Occipital lobe (tissue), 2 donors: ENCODE data around the gene UBE3B. TPM values are rescaled to one million over a fixed set of nuclear protein-coding genes. Genes with fewer than 3 reads are reported as not detected.
A peak's percentile ranks its signal among the peaks of the same experiment; 100 is the strongest.

Experiments used
- DNase-seq: peaks from one replicate; lab custom pipeline; 2025; lab: John Stamatoyannopoulos, UW
- total RNA-seq: library from RNA; depleted of rRNA; stranded (reverse); fragments of >200 nt; gene quantifications from one replicate; pipeline ENCODE4 v1.2.3, GENCODE V29; 2014

Gene UBE3B
- total RNA-seq, 1 donor from 2014 or later, result 24.3 TPM

DNA sequence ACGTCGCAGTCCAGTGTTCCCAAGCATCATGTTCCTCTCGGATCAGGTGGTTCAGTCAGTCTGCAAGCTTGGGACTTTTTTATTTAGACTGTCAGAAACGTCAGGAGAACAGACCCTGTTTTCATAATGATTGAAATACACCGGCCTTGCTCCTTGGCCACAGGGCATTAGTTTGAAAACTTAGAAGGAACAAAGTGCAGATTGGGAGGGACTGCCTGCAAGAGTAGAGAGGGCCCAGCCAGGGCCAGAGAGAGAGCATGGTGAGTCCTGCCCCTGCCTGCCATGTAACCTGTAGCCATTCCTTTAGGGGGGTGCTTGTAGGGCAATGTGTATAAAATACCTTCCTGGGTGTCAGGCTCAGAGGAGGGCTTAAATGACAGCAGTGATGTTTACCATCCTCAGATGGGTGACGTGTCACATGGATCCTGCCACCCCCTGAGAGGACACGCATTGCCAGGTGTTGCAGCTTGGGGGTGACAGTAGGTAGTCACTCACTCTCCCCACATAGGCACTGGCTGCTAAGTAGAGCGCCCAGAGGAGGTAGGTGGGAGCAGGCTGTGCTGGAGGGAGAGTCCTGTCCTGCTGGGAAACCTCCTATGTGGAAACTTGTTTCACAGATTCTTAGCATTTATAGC, 50.2 kb downstream of the UBE3B start:
- DNase-seq, result no peak

DNA sequence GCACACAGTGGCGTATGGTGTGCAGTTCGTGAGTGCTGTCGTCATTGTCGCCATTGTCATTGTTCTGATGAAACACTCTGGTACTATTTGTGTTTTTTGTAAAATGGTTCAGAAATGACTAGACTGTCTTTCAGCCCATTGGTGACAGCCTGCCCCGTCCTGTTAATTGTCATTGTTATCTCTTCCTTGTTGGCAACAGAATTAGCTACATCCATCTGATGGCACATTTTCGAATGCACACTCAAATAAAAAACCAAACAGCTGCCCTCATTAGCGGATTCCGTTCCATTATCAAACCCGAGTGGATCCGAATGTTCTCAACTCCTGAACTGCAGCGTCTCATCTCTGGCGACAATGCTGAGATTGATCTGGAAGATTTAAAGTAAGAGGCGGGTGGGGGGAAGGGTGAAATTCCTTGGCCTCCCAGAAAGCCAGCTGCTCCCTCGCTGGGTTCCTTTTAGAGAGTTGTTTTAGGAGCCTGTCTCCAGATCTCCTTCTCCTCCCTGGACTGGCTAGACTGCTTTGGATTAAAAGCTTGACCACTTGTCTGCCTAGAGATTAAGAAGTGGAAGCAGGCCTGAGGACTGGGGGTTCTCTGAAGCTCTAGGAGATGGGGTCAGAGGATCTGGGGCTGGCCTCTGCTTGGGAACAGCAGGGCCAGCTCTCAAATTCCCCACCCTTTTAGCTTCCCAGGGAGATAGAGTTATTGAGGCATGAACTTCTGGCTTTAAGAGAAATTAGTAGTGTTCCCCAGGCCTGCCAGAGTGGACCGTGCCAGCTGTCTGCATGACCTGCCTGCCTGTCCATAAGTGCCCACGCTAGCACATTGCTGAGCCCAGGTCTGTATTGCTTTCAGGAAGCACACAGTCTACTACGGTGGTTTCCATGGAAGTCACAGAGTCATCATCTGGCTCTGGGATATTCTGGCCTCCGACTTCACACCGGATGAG, 52.5 kb downstream of the UBE3B start:
- no peak for DNase-seq

DNA sequence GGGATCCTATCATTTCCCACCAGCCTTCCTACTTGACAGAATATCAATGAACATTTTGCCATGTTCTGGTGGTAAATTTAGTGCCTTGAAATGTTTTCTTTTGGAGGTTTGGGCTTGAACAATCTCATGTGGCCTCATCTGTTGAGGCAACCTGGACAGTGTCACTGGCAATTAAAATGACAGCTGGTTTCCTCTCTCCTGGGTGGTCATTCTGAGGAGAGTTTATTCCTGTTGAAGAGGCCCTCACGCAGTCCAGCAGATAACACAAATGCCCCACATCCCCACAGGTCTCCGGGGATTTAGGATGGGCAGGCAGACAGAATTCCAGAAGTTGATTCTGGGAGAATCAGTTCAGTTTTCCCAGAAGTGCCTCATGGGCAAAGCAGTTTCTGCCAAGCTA, 54.0 kb downstream of the UBE3B start:
- DNase-seq, result no peak

DNA sequence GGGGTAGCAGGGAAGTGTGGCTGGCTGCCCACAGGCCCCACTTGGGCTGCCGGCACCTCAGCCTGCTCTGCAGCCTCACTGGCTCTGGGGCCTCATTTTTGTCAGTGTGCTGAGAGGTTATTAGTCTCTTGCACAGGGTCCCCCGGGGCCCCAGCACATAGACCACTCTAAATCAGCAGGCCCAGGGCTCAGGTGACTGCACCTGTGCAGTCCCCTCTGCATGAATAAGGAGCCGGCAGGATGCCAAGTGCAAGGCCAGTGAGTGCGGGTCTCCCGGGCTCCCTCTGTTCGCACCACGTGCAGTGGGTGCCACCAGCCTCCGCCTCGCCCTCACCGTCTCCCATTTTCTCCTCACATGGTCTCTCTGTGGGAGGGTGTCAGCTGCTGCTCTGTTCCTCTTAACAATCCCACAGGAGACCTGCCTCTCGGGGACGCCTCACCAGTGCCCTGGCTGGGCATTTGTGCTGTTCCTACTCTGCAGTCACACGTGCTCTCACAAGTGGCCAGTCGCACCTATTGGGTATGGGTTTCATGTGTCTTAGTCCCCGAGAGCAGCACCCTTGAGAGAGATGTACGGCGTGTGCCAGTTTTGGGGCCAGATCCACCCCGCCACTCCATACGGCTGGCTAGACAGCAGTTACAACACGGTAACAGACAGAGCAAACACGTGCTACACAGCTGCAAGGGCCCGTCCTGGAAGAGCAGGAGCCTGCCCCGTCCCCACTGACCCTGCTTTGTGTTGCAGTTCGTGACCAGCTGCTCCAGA, 55.5 kb downstream of the UBE3B start:
- DNase-seq, result no peak

DNA sequence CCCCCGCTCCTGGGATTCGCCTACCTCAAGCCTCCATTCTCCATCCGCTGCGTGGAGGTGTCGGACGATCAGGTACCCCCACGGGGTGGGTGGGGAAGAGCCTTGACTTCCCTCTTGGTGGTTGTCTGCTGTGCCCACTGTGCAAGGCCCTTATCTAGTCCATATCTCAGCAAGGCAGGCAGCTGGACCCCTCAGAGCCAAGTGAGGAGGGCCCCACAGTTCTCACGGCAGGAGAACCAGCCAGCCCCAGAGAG, 56.0 kb downstream of the UBE3B start:
- DNase-seq, result no peak

DNA sequence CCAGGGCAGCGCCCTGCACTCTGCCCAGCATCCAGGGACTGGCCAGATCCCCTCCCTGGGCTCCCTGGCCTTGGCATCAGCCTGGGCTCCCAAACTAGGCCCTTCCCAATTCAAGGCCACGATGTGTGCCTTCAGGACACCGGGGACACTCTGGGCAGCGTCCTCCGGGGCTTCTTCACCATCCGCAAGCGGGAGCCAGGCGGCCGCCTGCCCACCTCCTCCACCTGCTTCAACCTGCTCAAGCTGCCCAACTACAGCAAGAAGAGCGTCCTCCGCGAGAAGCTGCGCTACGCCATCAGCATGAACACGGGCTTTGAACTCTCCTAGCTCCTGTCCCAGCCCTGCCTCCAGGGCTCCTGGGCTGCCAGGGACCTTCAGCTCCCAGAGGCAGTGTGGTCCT, 57.0 kb downstream of the UBE3B start:
- DNase-seq, result no peak

DNA sequence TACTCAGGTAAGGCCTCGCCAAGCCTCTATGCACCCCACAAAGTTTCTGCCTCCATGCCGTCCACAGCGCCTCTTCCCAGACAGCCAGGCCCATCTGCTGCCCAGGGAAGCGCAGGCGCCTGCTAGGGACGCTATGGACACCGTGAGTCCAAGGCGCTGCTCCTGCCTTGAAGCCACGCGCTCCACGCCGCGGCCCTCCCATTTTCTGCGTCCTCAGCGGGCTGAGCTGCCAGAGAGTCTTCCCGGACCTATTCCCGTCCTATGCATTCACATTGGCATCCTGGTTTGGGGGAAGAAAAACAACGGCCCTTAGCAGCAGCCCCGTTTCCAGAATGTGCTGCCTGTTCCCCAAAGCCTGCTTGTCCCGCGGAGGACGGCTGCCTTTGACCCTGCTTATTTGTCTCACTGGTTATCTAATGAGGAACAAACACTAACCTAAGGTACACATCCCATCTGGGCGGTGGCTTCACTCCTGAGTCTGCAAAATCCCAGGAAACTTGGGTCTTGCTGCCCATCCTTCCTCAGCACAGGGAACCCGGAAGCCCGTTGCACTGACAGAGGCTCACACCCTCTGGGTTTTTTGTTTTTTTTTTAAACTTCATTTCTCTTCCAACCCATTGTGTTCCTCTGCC, 57.9 kb downstream of the UBE3B start:
- no peak for DNase-seq

DNA sequence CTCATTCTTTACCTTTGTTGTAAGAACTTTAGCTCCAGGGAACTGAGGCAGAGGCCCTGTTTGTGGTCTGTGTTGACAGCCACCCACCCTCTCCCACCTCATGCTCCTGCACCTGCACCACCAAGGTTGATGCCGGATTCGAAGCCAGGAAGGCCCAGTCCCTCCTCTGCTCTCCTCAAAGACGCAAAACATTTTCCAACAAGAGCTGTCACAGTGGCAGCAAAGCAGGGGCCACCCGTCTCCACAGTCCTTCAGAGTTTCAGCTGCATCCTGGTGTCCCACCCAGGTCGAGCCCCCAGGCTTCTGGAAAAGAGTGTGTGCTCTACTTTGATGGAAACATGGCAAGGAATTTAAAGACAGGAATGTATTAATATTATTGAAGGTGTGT, 58.4 kb downstream of the UBE3B start:
- no peak for DNase-seq

DNA sequence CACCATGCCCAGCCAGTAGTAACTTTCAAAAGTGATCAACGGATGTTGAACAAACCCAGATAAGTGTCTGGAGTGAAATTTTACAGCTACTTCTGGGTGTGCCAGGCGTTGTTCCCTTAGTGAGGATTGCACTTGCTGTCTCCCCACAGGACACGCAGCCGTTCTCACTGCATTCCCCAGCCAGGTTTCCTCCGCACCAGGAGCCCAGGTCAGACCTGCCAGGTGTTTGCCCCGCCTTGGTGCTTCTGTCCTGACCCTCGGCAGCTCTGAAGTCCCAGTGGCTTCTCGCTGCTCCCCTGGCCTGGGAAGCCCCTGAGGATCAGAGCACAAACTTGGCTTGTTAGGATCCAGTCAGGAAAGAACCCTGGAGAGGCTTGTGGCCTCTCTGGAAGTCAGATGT, 59.7 kb downstream of the UBE3B start:
- DNase-seq, result no peak

DNA sequence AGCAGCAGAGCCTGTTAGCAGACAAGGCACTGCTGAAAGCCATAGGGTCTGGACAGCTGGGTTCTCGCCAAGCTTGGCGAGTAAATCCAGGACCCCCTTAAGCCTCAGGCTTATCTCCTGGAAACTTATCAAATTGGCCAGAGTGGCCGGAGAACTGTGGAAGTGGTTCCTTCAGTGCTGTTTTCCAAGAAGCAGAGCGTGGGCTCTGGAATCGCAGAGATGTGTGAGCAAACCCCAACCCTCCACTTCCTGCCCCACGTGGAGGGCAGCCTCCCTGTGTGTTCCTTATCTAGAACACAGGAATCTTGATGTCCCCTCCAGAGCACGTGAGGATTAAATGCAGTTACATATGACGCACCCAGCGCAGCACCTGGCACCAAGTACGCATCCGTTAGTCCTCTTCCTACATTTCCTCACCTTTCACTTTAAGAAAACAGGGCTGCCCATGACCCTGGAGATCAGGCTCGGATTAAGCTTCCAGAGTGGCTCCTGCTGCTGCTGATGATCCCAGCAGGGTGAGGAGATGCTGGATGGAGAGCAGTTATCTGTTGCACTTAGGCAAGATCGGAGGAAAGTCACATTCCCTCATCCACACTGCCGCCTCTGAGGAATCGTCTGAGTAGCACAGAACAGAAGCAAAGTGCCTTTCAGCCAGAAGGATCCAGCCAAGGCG, 60.9 kb downstream of the UBE3B start:
- no peak for DNase-seq

DNA sequence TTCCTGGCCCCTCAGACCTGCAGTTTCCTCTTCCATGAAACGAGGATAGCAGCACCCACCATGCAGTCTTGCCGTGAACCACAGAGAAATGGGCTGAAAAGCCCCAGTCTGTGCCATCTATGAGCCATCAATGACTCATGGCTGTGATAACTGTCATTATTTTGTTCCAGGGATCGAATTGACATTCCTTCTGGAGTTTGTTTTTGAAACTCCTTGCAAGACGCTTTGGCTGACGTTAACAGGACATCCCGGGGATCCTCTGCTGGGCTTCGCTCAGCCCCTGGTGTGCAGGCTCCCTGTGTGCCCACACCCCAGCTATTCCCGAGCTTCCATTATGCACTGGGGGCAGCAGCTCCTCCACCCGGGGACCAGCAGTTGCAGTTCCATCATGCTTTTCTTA, 62.1 kb downstream of the UBE3B start:
- DNase-seq, result no peak

DNA sequence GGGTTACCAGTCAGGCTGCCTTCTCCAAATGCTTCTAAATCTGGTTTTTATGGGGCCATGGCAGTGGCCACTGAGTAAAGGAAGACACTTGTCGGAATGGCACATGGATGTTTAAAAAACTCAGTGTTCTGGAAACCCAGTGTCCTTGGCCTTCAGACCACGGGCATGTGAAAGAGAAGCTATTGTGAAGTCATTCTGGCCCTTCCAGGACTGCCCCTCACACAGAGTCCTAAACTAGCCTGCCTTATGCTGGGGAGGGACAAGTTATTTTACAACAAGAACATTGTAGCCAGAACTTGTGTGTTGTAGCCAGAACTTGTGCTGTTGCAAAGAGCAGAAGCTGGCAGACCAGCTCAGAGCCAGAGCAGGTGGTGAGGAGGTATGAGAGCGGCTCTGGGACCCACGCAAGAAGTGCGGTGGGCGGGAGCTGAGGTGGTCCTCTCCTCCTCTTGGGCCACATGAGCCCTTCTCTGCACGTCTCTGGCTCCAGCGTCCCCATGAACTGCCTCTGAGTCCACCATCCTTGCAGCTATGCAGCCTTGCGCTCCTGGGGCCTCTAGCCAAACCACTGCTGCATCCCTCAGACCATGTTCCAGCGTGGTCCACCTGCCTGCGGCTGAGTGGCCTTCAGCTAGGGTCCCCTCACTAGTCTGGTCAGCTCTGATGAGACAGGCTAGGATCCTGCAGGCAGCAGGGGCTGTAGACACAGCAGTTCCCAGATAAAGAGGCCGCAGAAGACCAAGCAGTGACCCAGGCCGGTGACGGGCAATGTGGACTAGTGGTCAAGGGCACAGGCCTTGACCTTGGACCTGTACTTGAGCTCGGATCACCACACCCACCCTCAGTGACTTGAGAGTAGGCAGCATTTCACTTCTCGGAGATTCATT, 63.3 kb downstream of the UBE3B start:
- DNase-seq, result peak; percentile 22

DNA sequence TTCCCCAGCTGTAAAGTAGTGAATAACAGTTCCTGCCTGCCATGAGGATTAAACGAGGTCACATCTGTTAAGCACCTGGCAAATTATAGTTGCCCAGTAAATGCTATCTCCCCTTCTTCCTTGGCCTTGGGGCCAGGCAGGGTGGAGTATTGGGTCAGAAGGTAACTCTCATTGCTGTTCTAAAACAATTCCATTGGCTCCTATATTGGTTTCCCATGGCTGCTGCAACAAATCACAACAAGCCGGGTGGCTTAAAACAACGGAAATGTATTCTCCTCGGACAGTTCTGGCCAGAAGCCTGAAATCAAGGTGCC, 63.9 kb downstream of the UBE3B start:
- no peak for DNase-seq

DNA sequence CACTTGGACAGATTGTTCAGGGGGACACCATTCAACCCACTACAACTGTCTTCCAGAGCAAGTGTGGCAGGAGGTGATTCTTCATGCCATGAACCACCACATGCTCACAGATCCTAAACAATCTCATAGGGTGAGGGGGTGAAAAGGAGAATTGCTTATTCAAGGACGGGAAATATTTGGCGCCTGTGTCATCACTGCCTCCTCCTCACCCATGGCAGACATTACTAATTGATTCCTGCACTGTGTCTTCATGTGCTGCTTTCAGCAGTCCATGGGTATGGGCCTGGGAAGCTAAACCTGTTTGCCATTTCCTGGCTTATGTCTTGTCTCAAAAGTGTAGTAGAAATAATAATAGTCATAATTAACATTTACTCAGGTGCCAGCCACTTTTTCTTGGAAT, 64.6 kb downstream of the UBE3B start:
- no peak for DNase-seq

DNA sequence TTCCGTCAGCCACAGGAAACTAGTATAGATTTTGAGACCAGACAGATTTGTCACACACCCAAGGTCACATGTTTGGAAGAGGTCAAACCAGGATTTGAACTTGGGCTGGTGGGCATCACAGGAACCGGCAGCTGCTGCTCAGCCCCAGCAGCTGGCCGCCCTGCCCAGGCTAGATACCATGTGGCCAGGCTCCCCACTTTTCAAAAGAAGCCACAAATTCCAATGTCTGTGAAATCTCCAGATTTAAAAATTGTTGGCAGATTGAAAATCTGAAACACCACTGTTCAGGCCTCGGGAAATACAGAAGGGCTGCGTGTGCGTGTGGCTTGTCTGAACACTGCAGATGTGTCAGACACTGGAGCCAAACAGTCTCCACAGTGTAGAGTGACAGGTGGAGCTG, 65.4 kb downstream of the UBE3B start:
- no peak for DNase-seq

DNA sequence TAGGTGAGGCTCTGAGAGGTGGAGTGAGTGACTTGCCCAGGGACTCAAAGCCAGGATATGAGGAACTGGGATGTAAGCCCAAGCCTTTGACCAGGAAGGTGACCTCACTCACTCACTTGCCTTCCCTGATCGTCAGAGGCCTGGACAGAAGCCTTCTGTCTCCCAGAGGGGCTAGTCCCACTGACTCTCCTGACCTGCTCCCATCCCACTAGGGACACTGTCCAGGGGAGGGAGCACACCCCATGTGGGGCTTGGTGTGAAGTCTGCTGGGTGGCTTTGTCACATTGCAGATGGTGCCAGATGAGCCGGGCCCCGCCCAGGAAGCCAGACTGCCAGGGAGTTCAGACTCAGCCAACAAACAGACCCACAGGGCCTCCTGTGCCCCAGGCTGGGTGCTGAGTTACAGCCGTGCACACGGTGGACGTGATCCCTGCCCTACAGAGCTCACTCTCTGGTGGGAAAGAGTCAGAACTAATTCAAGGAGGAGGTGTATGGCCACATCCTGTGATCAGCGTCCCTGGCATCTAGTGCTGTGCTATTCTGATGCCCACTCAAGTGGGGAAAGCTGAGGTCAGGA, 67.6 kb downstream of the UBE3B start:
- DNase-seq, result no peak

DNA sequence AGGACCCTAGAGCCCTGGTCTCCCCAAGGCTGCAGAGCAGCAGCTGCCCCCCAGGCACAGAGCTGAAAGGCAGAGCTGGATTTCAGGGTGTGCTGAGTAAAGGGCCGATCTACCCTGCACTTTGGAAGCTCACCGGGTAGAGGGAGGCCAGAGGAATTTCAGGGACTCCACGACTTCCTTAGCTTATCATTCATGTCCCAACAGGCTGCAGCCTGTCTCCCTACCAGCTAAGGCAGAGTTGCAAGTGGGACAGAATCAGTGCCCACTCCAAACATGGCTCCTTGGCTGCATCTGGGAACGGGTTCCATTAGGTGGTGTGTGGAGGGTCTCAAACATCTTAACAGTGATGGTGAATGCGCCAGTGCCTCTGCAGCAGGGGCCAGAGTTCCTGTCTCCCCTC, 68.4 kb downstream of the UBE3B start:
- DNase-seq, result no peak

DNA sequence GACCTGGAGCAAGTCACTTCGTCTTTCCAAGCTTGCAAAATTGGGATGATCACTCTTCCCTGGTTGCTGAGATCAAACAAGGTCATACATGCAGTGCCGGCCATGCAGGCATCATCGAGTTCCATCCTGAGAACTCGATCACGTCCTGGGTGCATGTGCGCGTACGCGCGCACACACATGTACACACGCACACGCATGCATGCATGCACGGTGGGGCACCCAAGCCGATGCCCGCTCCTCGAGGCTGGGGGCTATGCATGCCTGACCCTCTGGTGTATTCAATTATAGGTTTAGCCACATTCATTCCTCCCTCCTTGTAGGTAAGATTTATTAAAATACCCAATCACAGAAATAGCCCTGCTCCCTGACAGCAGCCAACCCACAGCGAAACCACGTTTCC, 69.9 kb downstream of the UBE3B start:
- DNase-seq, result no peak

DNA sequence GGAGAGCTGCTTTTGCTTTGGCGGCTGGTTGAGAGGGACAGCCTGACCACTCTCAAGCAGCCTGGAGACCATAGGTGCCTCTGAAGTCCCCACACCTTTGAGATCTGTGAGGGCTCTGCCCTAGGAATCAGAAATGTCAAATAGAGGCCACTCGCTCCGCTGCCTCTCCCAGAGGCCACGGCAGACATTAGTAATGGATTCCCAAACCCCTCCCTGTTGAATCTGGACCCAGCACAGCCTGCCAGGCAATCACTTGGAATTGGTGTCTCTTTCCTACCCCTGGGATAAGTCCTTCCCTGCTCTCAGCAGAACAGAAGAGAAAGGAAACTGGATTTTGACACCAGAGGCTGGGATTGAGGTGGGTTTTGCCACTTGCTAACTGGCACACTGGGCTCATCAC, 70.8 kb downstream of the UBE3B start:
- no peak for DNase-seq

DNA sequence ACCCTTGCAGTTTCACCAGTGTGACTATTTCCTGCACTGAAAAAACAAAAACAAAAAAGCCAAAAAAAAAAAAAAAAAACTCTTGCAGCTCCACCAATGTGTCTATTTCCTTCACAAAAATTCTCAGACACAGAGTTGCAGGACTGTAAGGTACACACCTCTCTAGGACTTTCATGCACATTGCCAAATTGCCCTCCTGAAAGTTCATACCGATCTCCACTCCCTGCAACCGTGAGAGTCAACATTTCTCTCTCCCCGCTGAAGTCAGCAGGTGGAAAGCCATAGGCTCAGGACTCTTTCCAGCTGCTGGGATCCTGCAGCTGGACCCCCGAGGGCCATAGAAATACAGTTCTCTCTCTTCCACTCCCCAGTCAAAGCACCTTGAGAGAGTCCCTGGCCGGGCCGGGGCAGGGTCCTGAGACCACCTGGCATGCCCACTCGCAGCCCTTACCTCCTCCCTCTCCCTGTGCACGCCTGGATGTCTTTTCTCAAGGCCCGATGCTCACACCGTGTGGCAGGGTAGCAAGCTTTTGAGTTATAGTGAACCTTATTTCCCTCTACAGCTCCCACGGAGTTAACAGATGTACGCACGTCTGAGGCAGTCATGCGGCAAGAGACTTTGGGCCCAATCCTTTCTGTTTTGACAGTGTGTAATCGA, 72.3 kb downstream of the UBE3B start:
- no peak for DNase-seq
